HepG2 (cell line): ENCODE results near the gene PFDN5. TPM values are rescaled to one million over a fixed set of nuclear protein-coding genes. Genes with fewer than 3 reads are reported as not detected.

Source experiments
- AKAP8 ChIP-seq: sonication (generic); formaldehyde crosslinking; IDR thresholded peaks from 2 replicates; pipeline ENCODE4 v1.5.1; 2020; ENCODE audit warnings: mild to moderate bottlenecking, missing genetic modification reagents
- ASH2L ChIP-seq: fragments of 300-600, 200-600 bp; sonication (generic); IDR thresholded peaks from 2 replicates; pipeline ENCODE4 v1.7.0; 2017; ENCODE audit warnings: low read depth, mild to moderate bottlenecking, moderate library complexity, mixed read lengths, low read length; ENCODE audit not compliant: insufficient read length
- CREB1 ChIP-seq, 2 experiments: fragments of 450-650 bp in 1 of 2; IDR thresholded peaks; 2 replicates each; pipeline ENCODE4 v1.6.1; 2016 to 2017; ENCODE audit warnings: control low read depth in 1 of 2, mild to moderate bottlenecking in 1 of 2, missing compliant biosample characterization in 1 of 2, missing genetic modification characterization in 1 of 2
- HMG20A ChIP-seq: IDR thresholded peaks from 2 replicates; pipeline ENCODE4 v1.6.1; 2016; ENCODE audit warnings: borderline replicate concordance
- KDM2A ChIP-seq: sonication (generic); formaldehyde crosslinking; IDR thresholded peaks from 2 replicates; pipeline ENCODE4 v1.4.0; 2020; ENCODE audit warnings: low read depth, missing genetic modification reagents, borderline replicate concordance
- KDM5A ChIP-seq: fragments of 200-600 bp; sonication (generic); IDR thresholded peaks from 2 replicates; pipeline ENCODE4 v1.7.0; 2018; ENCODE audit warnings: antibody characterized with exemption, mild to moderate bottlenecking, low read length, borderline replicate concordance
- MAF1 ChIP-seq: sonication (generic); formaldehyde crosslinking; IDR thresholded peaks from 2 replicates; pipeline ENCODE4 v1.5.0; 2020; ENCODE audit warnings: missing genetic modification reagents, borderline replicate concordance
- MXD1 ChIP-seq: sonication (generic); formaldehyde crosslinking; IDR thresholded peaks from 2 replicates; pipeline ENCODE4 v1.4.0; 2020; ENCODE audit warnings: mild to moderate bottlenecking, missing genetic modification reagents
- NCOA1 ChIP-seq: sonication (generic); formaldehyde crosslinking; IDR thresholded peaks from 2 replicates; pipeline ENCODE4 v1.9.0; 2021; ENCODE audit warnings: missing genetic modification reagents
- PCBP2 ChIP-seq: fragments of 200-400 bp; formaldehyde crosslinking; optimal IDR thresholded peaks from 2 replicates; pipeline ENCODE3; 2018; ENCODE audit warnings: low read length, low read depth; ENCODE audit not compliant: poor library complexity, severe bottlenecking
- TEAD3 ChIP-seq: optimal IDR thresholded peaks from 2 replicates; pipeline ENCODE3; 2016; ENCODE audit warnings: borderline replicate concordance
- YEATS4 ChIP-seq: sonication (generic); formaldehyde crosslinking; IDR thresholded peaks from 2 replicates; pipeline ENCODE4 v1.4.0; 2020; ENCODE audit warnings: missing genetic modification reagents, borderline replicate concordance
- ZNF333 ChIP-seq: sonication (generic); formaldehyde crosslinking; IDR thresholded peaks from 2 replicates; pipeline ENCODE4 v1.4.0; 2020; ENCODE audit warnings: mild to moderate bottlenecking, missing genetic modification reagents, borderline replicate concordance
- ZNF543 ChIP-seq: sonication (generic); formaldehyde crosslinking; IDR thresholded peaks from 2 replicates; pipeline ENCODE4 v1.4.0; 2020; ENCODE audit warnings: mild to moderate bottlenecking, missing genetic modification reagents
- ZNF607 ChIP-seq: sonication (generic); formaldehyde crosslinking; IDR thresholded peaks from 2 replicates; pipeline ENCODE4 v1.5.1; 2020; ENCODE audit warnings: missing genetic modification reagents, mild to moderate bottlenecking, borderline replicate concordance
- ZNF772 ChIP-seq: sonication (generic); formaldehyde crosslinking; IDR thresholded peaks from 2 replicates; pipeline ENCODE4 v1.5.0; 2020; ENCODE audit warnings: mild to moderate bottlenecking, missing genetic modification reagents
- ZNF839 ChIP-seq: sonication (generic); formaldehyde crosslinking; IDR thresholded peaks from 2 replicates; pipeline ENCODE4 v1.4.0; 2020; ENCODE audit warnings: missing genetic modification reagents, mild to moderate bottlenecking, borderline replicate concordance
- polyA plus RNA-seq, 8 experiments: library from polyadenylated mRNA; depleted of rRNA in 3 of 8; stranded (reverse) in 7 of 8; unstranded in 1 of 8; fragments of >200 nt; fragmentation: Illumina TruSeq in 4 of 8; extraction: Trizol in 4 of 8; gene quantifications; 2 replicates each; pipeline versions ENCODE4 v1.2.1 to v1.2.3, GENCODE V29; 2011 to 2016; ENCODE audit warnings: low read depth in 4 of 8, missing spikeins in 1 of 8, mixed read lengths in 1 of 8; ENCODE audit not compliant: insufficient read depth in 1 of 8
- total RNA-seq, 5 experiments: library from RNA; depleted of rRNA; stranded (reverse); fragments of >200 nt; fragmentation: Illumina TruSeq; extraction: Trizol; gene quantifications; 2 replicates each; pipeline ENCODE4 v1.2.3, GENCODE V29; 2016; ENCODE audit warnings: low read depth in 1 of 5
- TF ChIP-seq, protein P1 (sequence below): sonication (generic); formaldehyde crosslinking; IDR thresholded peaks from 2 replicates; pipeline ENCODE4 v1.5.0; 2020; ENCODE audit warnings: mild to moderate bottlenecking, missing genetic modification reagents, borderline replicate concordance
- TF ChIP-seq, protein P2 (sequence below), 2 experiments: fragments of 450-650 bp in 1 of 2; sonication (generic) in 1 of 2; formaldehyde crosslinking; IDR thresholded peaks; 2 replicates each; pipeline versions ENCODE4 v1.5.0 to v1.8.0; 2020 to 2022; ENCODE audit warnings: mild to moderate bottlenecking in 1 of 2, missing genetic modification reagents in 1 of 2
- TF ChIP-seq, protein P3 (sequence below): sonication (generic); formaldehyde crosslinking; IDR thresholded peaks from 2 replicates; pipeline ENCODE4 v1.5.0; 2020; ENCODE audit warnings: missing genetic modification reagents, mild to moderate bottlenecking, borderline replicate concordance

PFDN5 gene
- total and polyA plus RNA-seq, 2 of the 13 experiments (the other 11 are each of a cell fraction or from before 2014, with no cell fraction given) = 449 to 462 TPM

GRCh38 chr12:53251477-53252348, 43.6 kb upstream of the PFDN5 start (continued):
- TF ChIP-seq, protein P1, sequence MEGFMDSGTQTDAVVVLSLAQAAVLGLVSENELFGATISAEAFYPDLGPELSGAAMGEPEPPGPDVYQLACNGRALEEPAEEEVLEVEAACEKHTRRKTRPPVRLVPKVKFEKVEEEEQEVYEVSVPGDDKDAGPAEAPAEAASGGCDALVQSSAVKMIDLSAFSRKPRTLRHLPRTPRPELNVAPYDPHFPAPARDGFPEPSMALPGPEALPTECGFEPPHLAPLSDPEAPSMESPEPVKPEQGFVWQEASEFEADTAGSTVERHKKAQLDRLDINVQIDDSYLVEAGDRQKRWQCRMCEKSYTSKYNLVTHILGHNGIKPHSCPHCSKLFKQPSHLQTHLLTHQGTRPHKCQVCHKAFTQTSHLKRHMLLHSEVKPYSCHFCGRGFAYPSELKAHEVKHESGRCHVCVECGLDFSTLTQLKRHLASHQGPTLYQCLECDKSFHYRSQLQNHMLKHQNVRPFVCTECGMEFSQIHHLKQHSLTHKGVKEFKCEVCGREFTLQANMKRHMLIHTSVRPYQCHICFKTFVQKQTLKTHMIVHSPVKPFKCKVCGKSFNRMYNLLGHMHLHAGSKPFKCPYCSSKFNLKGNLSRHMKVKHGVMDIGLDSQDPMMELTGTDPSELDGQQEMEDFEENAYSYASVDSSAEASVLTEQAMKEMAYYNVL (CRISPR knock-in tag) = peak; percentile 75; the same call in 1 of the 2 replicates
- TF ChIP-seq PCBP2 = no peak
- no peak for TF ChIP-seq ZNF772 (CRISPR knock-in tag)
- TF ChIP-seq YEATS4 (CRISPR knock-in tag) = peak; percentile 78; the same call in 1 of the 2 replicates
- peak; percentile 49; the same call in 1 of the 2 replicates for TF ChIP-seq MXD1 (CRISPR knock-in tag)
- TF ChIP-seq, protein P2, sequence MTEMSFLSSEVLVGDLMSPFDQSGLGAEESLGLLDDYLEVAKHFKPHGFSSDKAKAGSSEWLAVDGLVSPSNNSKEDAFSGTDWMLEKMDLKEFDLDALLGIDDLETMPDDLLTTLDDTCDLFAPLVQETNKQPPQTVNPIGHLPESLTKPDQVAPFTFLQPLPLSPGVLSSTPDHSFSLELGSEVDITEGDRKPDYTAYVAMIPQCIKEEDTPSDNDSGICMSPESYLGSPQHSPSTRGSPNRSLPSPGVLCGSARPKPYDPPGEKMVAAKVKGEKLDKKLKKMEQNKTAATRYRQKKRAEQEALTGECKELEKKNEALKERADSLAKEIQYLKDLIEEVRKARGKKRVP (CRISPR knock-in tag; IDR thresholded peaks at IDR 0.05) = 0 out of 4 replicates have a peak, but pooled peaks of 1 of the 2 experiments have one; percentile 54
- 0 out of 2 replicates have a peak, but pooled peaks have one; percentile 16 for TF ChIP-seq ZNF543
- TF ChIP-seq AKAP8 (CRISPR knock-in tag) = peak; percentile 47; the same call in 1 of the 2 replicates
- TF ChIP-seq CREB1 (IDR thresholded peaks at IDR 0.05) = 0 out of 2 replicates have a peak, but pooled peaks have one; percentile 11
- TF ChIP-seq CREB1 (CRISPR knock-in tag; IDR thresholded peaks at IDR 0.05) = no peak
- TF ChIP-seq ASH2L = peak; percentile 56
- peak; percentile 5; the same call in 1 of the 2 replicates for TF ChIP-seq HMG20A (CRISPR knock-in tag)
- peak; percentile 56; the same call in 1 of the 2 replicates for TF ChIP-seq MAF1 (CRISPR knock-in tag)
- peak; percentile 64; the same call in 1 of the 2 replicates for TF ChIP-seq KDM2A
- TF ChIP-seq TEAD3 (CRISPR knock-in tag) = peak; percentile 40
- peak; percentile 65; the same call in 1 of the 2 replicates for TF ChIP-seq ZNF607 (CRISPR knock-in tag)
- TF ChIP-seq ZNF333 (CRISPR knock-in tag) = peak; percentile 62; the same call in 1 of the 2 replicates
- TF ChIP-seq KDM5A = peak; percentile 76
- TF ChIP-seq ZNF839 = no peak
- TF ChIP-seq, protein P3, sequence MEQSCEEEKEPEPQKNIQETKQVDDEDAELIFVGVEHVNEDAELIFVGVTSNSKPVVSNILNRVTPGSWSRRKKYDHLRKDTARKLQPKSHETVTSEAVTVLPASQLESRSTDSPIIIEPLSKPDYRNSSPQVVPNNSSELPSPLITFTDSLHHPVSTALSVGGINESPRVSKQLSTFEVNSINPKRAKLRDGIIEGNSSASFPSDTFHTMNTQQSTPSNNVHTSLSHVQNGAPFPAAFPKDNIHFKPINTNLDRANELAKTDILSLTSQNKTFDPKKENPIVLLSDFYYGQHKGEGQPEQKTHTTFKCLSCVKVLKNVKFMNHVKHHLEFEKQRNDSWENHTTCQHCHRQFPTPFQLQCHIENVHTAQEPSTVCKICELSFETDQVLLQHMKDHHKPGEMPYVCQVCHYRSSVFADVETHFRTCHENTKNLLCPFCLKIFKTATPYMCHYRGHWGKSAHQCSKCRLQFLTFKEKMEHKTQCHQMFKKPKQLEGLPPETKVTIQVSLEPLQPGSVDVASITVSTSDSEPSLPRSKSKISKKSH (CRISPR knock-in tag) = no peak
- TF ChIP-seq NCOA1 = 0 out of 2 replicates have a peak, but pooled peaks have one; percentile 30
